AG10803 (cell line): ENCODE data around the gene GULP1.

Source experiments
- DNase-seq: peaks from one replicate; pipeline ENCODE4 v3.0.0; 2010; ENCODE audit warnings: low read depth
- H3K4me3 ChIP-seq: 2 replicates; pipeline ENCODE4 v1.5.1; 2011; ENCODE audit warnings: mild to moderate bottlenecking, low read length, control low read depth
- CTCF ChIP-seq: conservative IDR thresholded peaks from 2 replicates; pipeline ENCODE4 v1.5.1; 2011; ENCODE audit warnings: mild to moderate bottlenecking, low read length, control low read depth, inconsistent platforms

GULP1 gene

GRCh38 chr2:188305271-188305670 lies 13.6 kb downstream of the GULP1 start:
- DNase-seq, result no peak
- no peak for TF ChIP-seq CTCF
- H3K4me3 ChIP-seq, result no peak overlapping the region

GRCh38 chr2:188306271-188306670 lies 14.6 kb downstream of the GULP1 start:
- H3K4me3 ChIP-seq, result no peak overlapping the region
- TF ChIP-seq CTCF, result no peak
- DNase-seq, result no peak

GRCh38 chr2:188307850-188308283 lies 16.2 kb downstream of the GULP1 start:
- no peak for DNase-seq
- no peak overlapping the region for H3K4me3 ChIP-seq
- no peak for TF ChIP-seq CTCF

DNA sequence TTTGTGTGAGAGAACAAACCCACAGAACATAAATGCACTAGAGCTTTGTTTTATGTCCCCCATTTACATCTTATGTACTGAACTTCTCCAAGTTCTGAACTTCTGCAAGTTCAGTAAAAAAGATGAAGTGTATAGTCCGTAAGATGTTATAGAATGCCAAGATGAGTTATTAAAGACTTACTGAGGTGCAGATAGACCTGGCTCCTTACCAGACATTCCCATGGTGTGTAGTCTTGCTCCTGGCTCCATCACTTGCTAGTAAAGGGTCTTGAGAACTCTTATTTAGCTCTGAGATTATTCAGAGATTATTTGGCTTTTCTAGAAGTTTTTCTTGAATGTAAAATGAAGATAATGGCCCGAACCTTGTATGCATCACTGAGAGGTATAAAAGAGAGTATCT lies 16.8 kb downstream of the GULP1 start:
- H3K4me3 ChIP-seq, result no peak overlapping the region
- no peak for DNase-seq
- no peak for TF ChIP-seq CTCF

GRCh38 chr2:188309364-188309763 lies 17.7 kb downstream of the GULP1 start:
- no peak for TF ChIP-seq CTCF
- no peak for DNase-seq
- no peak overlapping the region for H3K4me3 ChIP-seq

GRCh38 chr2:188314314-188315054 lies 22.8 kb downstream of the GULP1 start:
- TF ChIP-seq CTCF, result no peak
- no peak overlapping the region for H3K4me3 ChIP-seq
- DNase-seq, result no peak

DNA sequence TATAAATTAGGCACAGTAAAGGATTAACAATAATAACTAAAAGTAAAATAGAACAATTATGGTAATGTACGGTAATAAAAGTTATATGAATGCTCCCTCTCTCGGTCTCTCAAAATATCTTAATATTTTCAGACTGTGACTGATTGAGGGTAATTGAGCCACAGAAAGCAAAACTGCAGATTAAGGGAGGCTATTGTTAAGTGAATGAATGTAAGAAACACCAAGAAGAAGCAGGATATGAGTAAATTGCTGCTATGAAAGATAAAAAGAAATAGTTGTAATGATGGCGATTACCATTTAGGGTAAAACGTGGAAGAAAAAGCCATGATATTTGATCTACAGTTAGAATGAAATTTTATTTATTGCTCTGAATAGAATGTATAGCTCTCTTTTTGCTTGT lies 24.1 kb downstream of the GULP1 start:
- DNase-seq, result no peak
- TF ChIP-seq CTCF, result no peak

More for the DNA sequence above, 24.1 kb downstream of the GULP1 start:
- H3K4me3 ChIP-seq, result no peak overlapping the region
